CD14-positive monocyte (primary cell): ENCODE results near the gene TXNDC17. TPM values are rescaled to one million over a fixed set of nuclear protein-coding genes. Genes with fewer than 3 reads are reported as not detected.

ENCODE experiments used
- DNase-seq, 3 donors: peaks; one replicate each; pipeline ENCODE4 v3.0.0-alpha.2; 2011 to 2022
- H2AFZ ChIP-seq: 2 replicates; pipeline ENCODE4 v1.6.0; 2012; ENCODE audit warnings: mild to moderate bottlenecking, low read depth, low read length, inconsistent platforms; ENCODE audit not compliant: insufficient read depth, poor library complexity, severe bottlenecking
- H3K27ac ChIP-seq, 2 donors: 1 replicate in 1 of 2; 2 replicates in 1 of 2; pipeline ENCODE4 v1.5.1; 2012 to 2013; ENCODE audit warnings: low read length in 2 of 2, control low read depth in 1 of 2, inconsistent platforms in 1 of 2, low read depth in 1 of 2, mild to moderate bottlenecking in 1 of 2
- H3K27me3 ChIP-seq, 2 donors: one replicate each; pipeline versions ENCODE4 v1.6.0 to v1.6.1; 2011 to 2013; ENCODE audit warnings: low read length in 2 of 2; ENCODE audit not compliant: control insufficient read depth in 2 of 2, insufficient read depth in 2 of 2
- H3K36me3 ChIP-seq, 2 donors: replicated peaks in 1 of 2; 1 replicate in 1 of 2; 2 replicates in 1 of 2; pipeline versions ENCODE4 v1.5.1 to v1.6.1; 2012 to 2013; ENCODE audit warnings: low read length in 2 of 2, control low read depth in 1 of 2, inconsistent platforms in 1 of 2, mild to moderate bottlenecking in 1 of 2; ENCODE audit not compliant: insufficient read depth in 2 of 2, control insufficient read depth in 1 of 2
- H3K4me1 ChIP-seq, 2 donors: 1 replicate in 1 of 2; 2 replicates in 1 of 2; pipeline versions ENCODE4 v1.5.1 to v1.6.1; 2012 to 2013; ENCODE audit warnings: low read length in 2 of 2, control low read depth in 1 of 2, inconsistent platforms in 1 of 2, mild to moderate bottlenecking in 1 of 2, moderate library complexity in 1 of 2; ENCODE audit not compliant: insufficient read depth in 2 of 2, control insufficient read depth in 1 of 2
- H3K4me2 ChIP-seq: replicated peaks from 2 replicates; pipeline ENCODE3; 2012; ENCODE audit warnings: low read length, moderate library complexity, mild to moderate bottlenecking; ENCODE audit not compliant: poor library complexity, severe bottlenecking; ENCODE audit errors: extremely low read depth
- H3K4me3 ChIP-seq, 3 experiments: fragments of 200-600 bp in 1 of 3; sonication (generic) in 1 of 3; replicated peaks in 1 of 3; 1 replicate in 2 of 3; 2 replicates in 1 of 3; pipeline ENCODE4 v1.5.1; 2011 to 2013; ENCODE audit warnings: low read length in 3 of 3, mild to moderate bottlenecking in 3 of 3, control low read depth in 2 of 3, low read depth in 2 of 3, inconsistent platforms in 1 of 3, moderate library complexity in 1 of 3
- H3K79me2 ChIP-seq: 2 replicates; pipeline ENCODE4 v1.6.0; 2012; ENCODE audit warnings: mild to moderate bottlenecking, control low read depth, inconsistent platforms, low read length, moderate library complexity; ENCODE audit not compliant: insufficient read depth
- H3K9ac ChIP-seq: 2 replicates; pipeline ENCODE4 v1.6.0; 2017; ENCODE audit warnings: low read length, mild to moderate bottlenecking; ENCODE audit not compliant: insufficient read depth, poor library complexity, severe bottlenecking
- H3K9me3 ChIP-seq, 2 donors: replicated peaks in 1 of 2; 1 replicate in 1 of 2; 2 replicates in 1 of 2; pipeline versions ENCODE4 v1.5.1 to v1.6.1; 2012 to 2013; ENCODE audit warnings: low read length in 2 of 2, control low read depth in 1 of 2; ENCODE audit not compliant: control insufficient read depth in 1 of 2, insufficient read depth in 1 of 2
- H4K20me1 ChIP-seq: 2 replicates; pipeline ENCODE4 v1.6.0; 2012; ENCODE audit warnings: mild to moderate bottlenecking, low read length, control low read depth, moderate library complexity; ENCODE audit not compliant: insufficient read depth
- H3K27ac Mint-ChIP-seq, 7 donors: one replicate each; pipeline ENCODE4 v1.8.0; 2020; ENCODE audit warnings: mild to moderate bottlenecking in 7 of 7, mixed read lengths in 7 of 7, moderate library complexity in 6 of 7, inconsistent platforms in 2 of 7
- H3K27me3 Mint-ChIP-seq, 3 donors: one replicate each; pipeline ENCODE4 v1.8.0; 2021 to 2022; ENCODE audit warnings: low read depth in 3 of 3, mild to moderate bottlenecking in 3 of 3, mixed read lengths in 3 of 3, moderate library complexity in 3 of 3, inconsistent platforms in 1 of 3
- H3K36me3 Mint-ChIP-seq, 2 donors: one replicate each; pipeline ENCODE4 v1.8.0; 2020; ENCODE audit warnings: mixed read lengths in 2 of 2, inconsistent platforms in 1 of 2, mild to moderate bottlenecking in 1 of 2
- H3K4me1 Mint-ChIP-seq: one replicate; pipeline ENCODE4 v1.8.0; 2020; ENCODE audit warnings: mild to moderate bottlenecking, mixed read lengths
- H3K4me3 Mint-ChIP-seq, 2 donors: one replicate each; pipeline ENCODE4 v1.8.0; 2020; ENCODE audit warnings: mild to moderate bottlenecking in 2 of 2, mixed read lengths in 2 of 2, moderate library complexity in 1 of 2
- H3K9me3 Mint-ChIP-seq, 7 donors: one replicate each; pipeline ENCODE4 v1.8.0; 2020 to 2022; ENCODE audit warnings: mixed read lengths in 7 of 7, mild to moderate bottlenecking in 6 of 7, moderate library complexity in 6 of 7, inconsistent platforms in 2 of 7
- CTCF ChIP-seq: fragments of 200-600 bp; IDR thresholded peaks from one replicate; pipeline ENCODE4 v1.8.0; 2022; ENCODE audit warnings: antibody characterized with exemption, mild to moderate bottlenecking
- WGBS: methylation state at CpG from one replicate; pipeline ENCODE4 v1.1.5; 2013; ENCODE audit warnings: missing lambda C conversion rate; ENCODE audit not compliant: insufficient coverage; 5-methylcytosine and 5-hydroxymethylcytosine counted together
- intact Hi-C, 2 donors: fragments of 100-400 bp; cut with micrococcal nuclease; formaldehyde crosslinking; loops; one replicate each; pipeline versions ENCODE4 v1.15.0 to v1.15.1; 2023
- polyA plus RNA-seq, 3 donors: library from polyadenylated mRNA; depleted of rRNA in 1 of 3; unstranded in 2 of 3; stranded (reverse) in 1 of 3; fragments of 300-500 nt in 2 of 3; fragments of >200 nt in 1 of 3; fragmentation: Illumina TruSeq in 2 of 3; gene quantifications; 1 replicate in 2 of 3; 2 replicates in 1 of 3; pipeline ENCODE4 v1.2.3, GENCODE V29; 2012 to 2021

Gene TXNDC17
- polyA plus RNA-seq, 3 donors = 88.8 to 357 (median 319) TPM

DNA sequence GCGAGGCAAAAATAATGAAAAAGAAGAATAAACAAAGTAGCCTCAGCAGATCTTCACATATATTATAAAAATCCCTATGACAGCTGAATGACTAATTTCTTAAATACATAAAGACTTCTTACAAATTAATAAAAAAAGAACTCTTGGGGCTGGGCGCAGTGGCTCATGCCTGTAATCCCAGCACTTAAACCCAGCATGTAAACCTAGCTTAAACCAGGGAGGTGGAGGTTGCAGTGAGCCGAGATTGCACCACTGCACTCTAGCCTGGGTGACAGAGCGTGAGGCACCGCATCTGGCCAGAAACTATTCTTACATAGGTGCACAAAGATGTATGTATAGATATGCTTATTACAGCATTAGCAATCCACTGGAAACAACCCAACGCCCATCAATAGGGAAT, 38.4 kb downstream of the TXNDC17 start:
- no peak overlapping the region for H3K4me2 ChIP-seq
- Mint-ChIP-seq H3K4me3 (peak overlapping the region in 1 of 2 donors; percentile 33), H3K4me1 (peaks cover 3% of the 10 kb centered on the region), H3K9me3 (no peaks in the 10 kb centered on the region), H3K27ac (no peak overlapping the region), H3K27me3 (peaks cover 45 to 70% (median 57%) of the 10 kb centered on the region in 3 donors), H3K36me3 (no peaks in the 10 kb centered on the region)
- H3K36me3 ChIP-seq = no peaks in the 10 kb centered on the region
- no peak overlapping the region for H2AFZ ChIP-seq
- intact Hi-C loops = no loop called here
- no peak overlapping the region for H3K4me3 ChIP-seq
- no peak for TF ChIP-seq CTCF
- no peaks in the 10 kb centered on the region for H3K4me1 ChIP-seq
- H3K9ac ChIP-seq = no peak overlapping the region
- peaks cover 7 to 34% of the 10 kb centered on the region in 2 donors for H3K27me3 ChIP-seq
- no peak overlapping the region for H3K27ac ChIP-seq
- DNase-seq = no peak
- no peaks in the 10 kb centered on the region for H4K20me1 ChIP-seq
- no peaks in the 10 kb centered on the region for H3K79me2 ChIP-seq
- H3K9me3 ChIP-seq = no peaks in the 10 kb centered on the region
- WGBS = 100% methylated on average over 1 of the region's 6 CpGs

DNA sequence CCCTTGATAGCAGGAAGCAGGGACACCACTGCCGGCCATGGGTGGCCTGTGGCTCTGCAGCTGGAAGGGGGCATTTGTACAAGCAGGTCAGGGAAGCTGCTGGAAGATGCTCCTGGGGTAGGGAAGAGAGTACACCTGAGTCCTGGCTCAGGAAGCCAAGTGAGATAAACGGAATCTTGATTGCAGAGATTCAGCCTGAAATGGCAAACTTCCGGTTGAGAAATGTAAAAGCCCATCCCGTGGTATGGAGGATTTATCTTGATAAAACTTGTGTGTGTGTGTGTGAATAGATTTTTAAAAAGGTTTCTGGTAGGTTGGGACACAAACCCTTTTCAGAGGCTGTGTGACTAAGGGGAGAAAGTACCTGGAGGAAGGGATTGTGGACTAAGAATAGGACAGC, 40.3 kb downstream of the TXNDC17 start:
- Mint-ChIP-seq H3K4me3 (peak overlapping the region in 1 of 2 donors; percentile 35), H3K9me3 (no peaks in the 10 kb centered on the region), H3K27ac (no peak overlapping the region), H3K4me1 (peaks cover 3% of the 10 kb centered on the region), H3K36me3 (no peaks in the 10 kb centered on the region), H3K27me3 (peaks cover 49 to 71% (median 50%) of the 10 kb centered on the region in 3 donors)
- no peak for DNase-seq
- Histone ChIP-seq H3K9me3 (no peaks in the 10 kb centered on the region), H3K27ac (no peak overlapping the region), H3K4me3 (no peak overlapping the region), H3K27me3 (peaks cover 7 to 32% of the 10 kb centered on the region in 2 donors), H4K20me1 (no peaks in the 10 kb centered on the region), H2AFZ (no peak overlapping the region), H3K36me3 (no peaks in the 10 kb centered on the region), H3K4me1 (no peaks in the 10 kb centered on the region), H3K4me2 (no peak overlapping the region), H3K9ac (no peak overlapping the region), H3K79me2 (no peaks in the 10 kb centered on the region)
- 72% methylated on average over 4 of the region's 4 CpGs for WGBS
- intact Hi-C loops = no loop called here
- no peak for TF ChIP-seq CTCF
